CD4-positive, alpha-beta T cell treated with Interferon alpha-2 for 1 hour (primary cell): Measurements from ENCODE around the gene HTATIP2.
"Not testable (repeated sequence)": the region's sequence is repeated elsewhere in the genome, so short reads cannot be mapped to it uniquely, and the experiment has no call there.

Source experiments
- DNase-seq, 2 donors: peaks; one replicate each; pipeline ENCODE4 v3.0.0-alpha.2; 2020 to 2022

HTATIP2 gene

DNA sequence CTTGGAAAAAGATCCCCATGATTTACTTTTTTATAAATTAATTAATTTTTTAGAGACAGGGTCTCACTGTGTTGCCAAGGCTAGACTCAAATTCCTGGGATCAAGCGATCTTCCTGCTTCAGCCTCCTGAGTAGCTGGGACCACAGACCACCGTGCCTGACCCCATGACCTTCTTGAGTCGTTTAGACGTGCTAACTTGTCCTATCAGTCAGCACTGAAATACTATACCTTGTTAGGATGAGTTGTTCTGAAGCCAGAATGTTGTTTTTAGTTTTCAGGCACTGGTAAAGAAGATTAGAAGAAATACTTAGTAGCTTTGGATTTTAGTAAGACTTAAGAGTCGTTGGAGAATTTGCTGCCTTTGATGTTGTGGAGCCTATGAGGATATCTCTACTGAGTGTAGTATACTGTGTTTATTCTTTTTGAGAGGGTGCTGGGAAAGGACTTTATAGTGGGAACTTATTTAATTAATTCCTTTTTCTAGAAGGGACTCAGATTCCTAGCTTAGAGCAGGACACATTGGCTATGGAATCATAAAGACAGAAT lies 8.6 kb downstream of the HTATIP2 start:
- no peak for DNase-seq

DNA sequence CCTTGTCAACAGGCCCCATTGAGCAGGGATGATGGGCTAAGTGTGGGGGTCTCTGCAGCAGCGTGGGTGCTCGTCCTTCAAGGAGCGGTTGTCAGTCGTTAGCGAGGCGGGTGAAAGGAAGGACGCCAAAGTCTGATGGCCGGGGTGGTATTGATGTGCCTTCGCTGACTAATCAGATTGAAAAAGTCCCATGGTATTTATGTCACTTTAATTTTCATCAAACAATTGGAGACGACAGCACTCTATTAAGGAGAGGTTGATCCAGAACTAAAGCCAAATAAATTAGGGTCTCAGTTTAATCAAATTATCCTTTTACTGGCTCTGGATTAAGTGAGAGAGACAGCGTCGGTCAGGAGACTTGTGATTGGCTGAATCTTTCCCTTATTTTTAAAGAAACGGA lies 9.6 kb downstream of the HTATIP2 start:
- no peak for DNase-seq

DNA sequence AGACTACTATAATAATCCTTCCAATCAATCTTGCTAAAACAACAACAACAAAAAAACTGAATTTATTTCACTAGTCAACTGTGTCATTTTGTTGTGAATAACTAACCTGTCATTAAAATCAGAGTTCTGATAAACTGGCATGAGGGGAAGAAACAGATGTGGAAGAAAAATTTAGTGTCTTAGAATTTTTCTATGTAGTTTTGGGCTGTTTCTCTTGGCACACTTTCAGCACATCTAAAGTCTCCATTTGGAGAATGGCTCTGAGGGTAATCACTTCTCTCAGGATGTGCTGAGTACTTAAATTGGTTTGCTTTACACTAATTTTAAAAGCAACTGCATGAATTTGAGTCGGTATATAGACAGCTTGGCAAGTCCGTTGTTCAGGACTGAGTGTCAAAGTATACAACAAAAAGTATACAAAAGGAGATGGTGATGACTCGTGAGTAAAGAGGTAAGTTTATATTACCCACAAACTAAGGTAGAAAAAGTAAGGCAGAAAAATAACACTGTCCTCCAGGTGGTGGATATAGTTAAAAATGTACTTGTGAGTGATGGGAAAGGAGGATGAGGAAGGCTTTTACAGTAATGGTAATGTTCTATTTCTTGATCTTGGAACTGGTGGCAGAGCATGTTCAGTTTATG lies 10.2 kb downstream of the HTATIP2 start:
- DNase-seq: no peak

DNA sequence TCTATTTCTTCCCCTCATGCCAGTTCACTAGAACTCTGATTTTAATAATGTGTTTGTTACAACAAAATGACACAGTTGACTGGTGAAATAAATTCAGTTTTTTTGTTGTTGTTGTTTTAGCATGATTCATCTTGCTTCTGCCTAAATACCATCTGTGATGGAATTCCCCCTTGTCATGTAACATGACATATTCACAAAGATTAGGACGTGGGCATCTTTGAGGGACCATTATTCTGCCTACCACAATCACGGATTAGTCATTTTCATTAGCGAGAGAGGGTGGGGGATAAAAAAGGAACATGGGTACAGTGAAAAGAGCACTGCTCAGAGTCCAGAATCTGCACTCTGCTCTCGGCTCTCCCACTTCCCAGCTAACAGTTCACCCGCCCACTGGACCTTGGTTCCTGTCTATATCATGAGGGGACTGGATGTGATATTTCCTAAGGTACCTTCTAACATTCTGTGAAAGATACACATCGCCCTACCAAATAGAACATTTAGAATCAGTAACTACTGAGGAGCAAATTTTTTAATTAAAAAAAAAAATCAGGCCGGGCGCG lies 11.3 kb downstream of the HTATIP2 start:
- DNase-seq: no peak

DNA sequence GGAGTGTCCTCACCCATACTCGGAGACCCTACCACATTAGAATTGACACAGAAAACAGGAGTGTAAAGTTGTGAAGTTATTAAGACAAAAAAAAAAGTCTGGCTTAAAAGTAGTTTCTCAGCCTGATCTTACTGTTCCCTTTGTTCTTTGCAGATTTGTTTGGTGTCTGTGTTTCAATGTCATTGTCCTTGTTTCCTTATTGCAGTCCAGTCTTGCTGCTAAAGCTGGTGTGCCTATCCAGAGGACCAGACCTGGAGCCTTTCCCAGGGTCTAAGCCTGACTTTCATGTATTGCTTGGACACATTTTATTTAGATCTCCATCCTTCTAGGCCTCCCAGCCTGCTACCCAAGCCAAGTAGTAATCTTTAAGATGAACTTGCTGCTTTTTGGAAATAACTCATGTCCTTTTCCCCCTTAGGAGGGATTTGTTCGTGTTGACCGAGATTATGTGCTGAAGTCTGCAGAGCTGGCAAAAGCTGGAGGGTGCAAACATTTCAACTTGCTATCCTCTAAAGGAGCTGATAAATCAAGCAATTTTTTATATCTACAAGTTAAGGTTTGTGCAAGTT lies 12.7 kb downstream of the HTATIP2 start:
- no peak for DNase-seq

DNA sequence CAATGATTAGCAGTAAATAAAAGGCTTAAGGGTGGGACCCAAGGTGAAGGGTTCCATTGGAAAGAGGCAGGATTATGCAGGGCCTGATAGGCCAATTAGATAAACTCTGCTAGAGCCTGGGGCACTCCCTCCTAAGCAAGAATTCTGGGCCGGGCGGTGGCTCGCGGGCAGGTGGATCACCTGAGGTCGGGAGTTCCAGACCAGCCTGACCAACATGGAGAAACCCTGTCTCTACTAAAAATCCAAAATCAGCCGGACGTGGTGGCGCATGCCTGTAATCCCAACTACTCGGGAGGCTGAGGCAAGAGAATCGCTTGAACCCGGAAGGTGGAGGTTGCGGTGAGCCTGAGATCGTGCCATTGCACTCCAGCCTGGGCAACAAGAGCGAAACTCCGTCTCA lies 22.5 kb downstream of the HTATIP2 start:
- not testable (repeated sequence) for DNase-seq

DNA sequence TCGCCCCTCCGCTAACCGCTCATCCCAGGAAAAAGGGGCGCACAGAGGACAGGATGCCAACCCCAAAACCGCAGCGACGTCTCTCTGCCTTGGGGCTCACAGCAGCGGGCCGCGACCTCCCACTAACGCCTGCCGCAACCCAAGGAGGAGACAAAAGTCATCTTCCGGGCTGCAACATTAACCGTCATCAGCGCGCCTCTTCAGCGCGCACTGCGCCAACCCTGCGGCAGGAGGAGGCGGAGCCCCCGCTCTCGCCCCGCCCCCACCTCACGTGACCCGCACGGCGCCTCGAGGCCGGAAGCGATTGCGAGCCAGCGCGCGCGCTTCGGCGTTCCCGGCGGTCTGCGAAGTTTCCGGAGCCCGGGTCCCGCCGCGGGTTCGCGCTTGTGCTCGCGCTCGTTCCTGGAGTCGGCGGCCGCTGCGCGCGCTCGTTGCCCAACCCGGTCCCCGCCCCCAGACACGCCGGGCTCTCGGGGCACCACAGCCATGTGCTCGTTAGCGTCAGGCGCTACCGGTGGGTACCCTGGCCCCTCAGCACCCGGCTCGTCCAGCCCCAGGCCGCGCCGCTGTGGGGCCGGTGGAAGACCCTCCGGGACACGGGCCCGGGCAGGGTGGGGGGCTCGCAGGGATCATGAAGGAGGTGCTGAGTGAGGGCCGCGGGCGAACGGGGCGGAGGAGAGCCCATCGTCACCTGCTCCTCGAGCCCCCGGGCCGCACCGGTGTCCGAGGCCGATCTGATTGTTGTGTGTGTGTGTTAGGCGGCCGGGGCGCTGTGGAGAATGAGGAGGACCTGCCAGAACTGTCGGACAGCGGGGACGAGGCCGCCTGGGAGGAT lies 24.0 kb downstream of the HTATIP2 start, which contains the start of gene PRMT3:
TSS of gene PRMT3 (plus strand) at position 456 of the 835 bp plus-strand sequence. CDS start at position 487, 31 bp downstream.
- peak; percentile 97 to 98 for DNase-seq

DNA sequence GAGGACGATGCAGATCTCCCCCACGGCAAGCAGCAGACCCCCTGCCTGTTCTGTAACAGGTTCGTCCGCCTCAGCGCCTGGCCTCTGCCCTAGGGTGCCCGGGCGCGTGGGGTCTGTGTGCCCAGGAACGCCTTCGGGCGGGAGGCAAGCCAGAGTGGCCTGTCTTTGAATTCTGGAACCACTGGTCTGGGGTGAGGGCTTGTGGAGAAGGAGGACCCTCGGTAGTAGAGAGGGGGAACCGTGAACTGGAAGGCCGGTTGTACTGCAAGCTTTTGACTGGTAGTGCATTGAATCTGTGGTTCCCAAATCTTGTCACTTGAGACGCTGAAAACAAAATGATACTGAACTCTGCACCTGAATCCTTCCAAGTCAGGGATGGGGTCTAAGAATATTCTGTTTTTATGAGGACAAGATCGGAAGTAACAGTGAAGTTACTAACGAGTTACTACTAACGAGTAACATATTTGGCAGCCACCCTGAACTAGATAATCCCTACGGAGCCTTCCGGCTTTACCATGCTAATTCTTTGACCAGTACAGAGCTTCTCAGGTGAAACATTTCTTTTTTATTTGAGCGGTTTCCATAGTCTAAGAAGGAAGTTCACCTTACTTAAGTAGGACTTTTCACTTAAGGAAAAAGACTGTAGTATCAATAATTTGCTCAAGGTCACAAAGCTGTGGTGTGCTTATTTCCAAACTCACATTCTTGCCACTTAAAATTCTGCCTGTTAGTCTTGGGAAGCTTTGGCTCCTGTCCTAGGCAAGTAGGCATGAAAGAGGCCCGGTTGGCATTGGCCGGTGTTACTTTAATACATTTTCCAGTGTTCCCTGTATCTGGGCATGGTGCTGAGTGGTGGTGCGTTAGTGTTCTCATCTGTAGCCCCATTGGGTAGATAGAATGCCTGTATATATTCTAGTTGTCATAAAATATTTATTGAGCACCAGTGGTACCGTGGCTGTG lies 24.9 kb downstream of the HTATIP2 start:
- no peak for DNase-seq

DNA sequence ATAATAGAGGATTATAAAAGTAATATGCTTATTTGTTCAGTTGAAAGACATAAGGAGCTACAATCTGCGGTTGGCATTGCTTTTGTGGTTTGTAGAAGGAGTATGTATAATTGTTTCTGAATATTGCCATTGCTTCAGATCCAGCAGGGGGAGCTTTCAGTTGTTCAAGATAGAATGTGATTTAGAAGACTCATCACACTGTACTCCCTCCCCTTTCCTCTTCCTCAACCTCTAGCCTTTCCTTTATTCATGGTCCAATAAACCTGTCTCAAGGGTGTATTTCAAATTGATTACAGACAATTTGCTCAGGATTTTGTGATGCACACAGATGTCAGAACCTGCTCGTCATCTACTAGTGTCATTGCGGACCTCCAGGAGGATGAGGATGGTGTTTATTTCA lies 33.8 kb downstream of the HTATIP2 start:
- peak in 1 of 2 donors; percentile 52 for DNase-seq

DNA sequence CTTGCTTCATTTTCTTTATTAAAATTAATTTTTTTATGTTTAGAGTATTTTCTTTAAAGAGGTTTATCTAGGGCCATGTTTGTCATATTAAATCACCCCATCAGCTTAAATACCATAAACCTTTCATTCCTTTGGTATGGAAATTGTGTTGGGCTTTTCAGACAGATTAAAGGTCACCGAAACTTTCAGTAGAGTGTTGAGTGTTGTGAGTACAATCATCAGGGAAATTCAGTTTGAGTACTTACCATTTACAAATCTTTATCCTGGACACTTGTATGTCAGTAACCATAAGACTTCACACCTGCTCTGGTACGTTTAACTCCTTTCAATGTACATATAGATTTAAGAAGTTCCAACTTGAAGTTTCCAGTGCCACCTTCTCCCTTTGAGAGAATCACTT lies 36.0 kb downstream of the HTATIP2 start:
- no peak for DNase-seq

DNA sequence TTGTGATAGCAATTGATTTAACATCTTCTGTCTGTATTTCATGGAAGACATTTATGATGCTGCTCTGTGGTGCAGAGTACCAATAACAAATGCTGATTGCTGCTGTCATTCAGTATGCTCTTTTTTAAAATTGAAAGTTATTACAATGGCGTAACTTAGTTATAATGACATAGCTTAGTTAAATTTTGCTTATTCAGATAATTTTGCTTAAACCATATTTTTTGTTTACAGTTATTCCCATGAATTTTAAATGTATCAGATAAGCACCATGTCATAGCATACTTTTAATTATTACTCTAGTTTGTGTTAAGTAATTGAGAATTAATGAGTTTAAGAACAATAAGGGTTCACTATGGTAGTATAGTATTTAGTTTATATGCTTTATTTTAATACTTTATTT lies 39.5 kb downstream of the HTATIP2 start:
- no peak for DNase-seq

DNA sequence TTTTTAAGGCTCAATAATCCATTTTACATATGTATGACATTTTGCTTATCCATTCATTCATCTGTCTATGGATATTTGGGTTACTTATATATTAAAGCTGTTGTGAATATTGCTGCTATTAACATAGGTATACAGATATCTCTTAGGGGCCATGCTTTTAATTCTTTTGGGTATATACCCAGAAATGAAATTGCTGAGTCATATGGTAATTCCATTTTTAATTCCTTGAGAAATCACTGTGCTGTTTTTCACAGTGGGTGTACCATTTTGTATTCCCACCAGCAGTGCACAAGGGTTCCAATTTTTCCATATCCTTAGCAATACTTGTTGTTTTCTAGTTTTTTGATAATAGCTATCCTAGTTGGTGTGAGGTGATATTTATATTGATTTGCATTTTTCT lies 43.0 kb downstream of the HTATIP2 start:
- DNase-seq: no peak

DNA sequence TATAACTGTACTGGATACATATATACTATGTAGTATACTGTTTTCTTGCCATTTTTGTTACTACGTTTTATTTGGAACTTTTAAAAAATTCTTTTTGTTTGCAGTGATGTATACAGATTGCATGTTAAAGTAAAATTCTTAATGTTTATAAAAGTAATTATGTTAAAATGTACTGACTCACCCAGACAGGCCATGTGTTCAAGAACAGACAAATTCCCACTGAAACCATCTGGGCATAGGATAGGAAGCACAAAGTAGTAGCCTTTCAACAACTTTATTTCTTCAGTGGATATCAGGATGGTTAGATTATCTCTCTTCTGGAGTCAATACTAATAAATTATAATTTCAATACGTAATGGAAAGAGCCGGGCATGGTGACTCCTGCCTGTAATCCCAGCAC lies 43.8 kb downstream of the HTATIP2 start:
- no peak for DNase-seq

DNA sequence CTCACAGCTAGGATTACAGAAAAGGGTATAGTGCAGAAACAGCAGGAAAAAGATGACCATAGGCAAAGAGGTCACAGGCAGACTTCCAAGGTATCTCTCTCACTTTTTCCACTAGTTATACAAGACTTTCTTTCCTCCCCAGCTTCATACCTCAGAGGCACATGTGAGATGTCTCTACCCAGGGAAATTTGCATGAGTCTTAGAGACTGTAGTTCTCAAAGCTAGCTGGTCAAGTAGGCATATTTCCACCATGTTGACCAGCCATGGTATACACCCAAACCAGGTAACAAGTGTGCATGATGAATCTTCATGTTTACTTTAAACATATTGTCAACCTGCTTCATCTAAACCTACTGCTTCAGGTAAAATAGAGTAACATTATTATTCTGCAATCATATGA lies 51.9 kb downstream of the HTATIP2 start:
- no peak for DNase-seq

DNA sequence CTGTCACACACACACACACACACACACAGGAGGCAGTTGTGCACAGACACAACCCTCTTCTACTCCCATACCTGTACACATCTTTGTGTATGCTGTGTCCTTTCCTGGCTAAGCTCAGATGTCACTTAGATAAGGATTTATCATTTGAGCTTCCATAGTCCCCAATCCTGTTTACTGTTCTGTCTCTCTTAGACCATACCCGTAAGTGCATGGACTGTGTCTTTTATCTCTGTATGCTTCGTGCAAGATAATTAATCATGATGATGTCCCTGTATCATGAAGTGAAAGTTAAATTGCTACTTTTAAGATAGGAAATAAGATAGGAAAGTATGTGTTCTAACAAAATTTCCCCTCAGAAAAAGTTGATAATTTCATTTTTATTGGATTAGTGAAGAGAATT lies 54.3 kb downstream of the HTATIP2 start:
- no peak for DNase-seq

DNA sequence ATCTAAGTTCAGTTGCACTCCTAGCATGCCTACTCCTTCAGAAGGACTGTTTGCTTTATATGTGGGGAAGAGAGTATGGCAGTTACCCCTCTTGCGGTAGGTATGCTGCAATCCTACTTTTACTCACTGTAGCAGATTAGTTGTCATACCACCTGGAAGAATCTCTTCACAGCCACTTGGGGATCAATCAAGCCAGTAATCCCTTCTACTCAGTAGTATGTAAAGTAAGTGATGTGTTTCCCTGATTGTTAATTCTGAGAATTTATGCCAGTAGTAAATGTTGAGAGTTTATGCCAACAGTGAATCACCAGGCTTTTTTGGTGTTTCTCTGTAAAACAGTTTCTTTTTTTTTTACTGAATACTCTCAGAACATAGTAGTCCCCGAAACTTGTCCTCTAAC lies 58.4 kb downstream of the HTATIP2 start:
- DNase-seq: no peak

DNA sequence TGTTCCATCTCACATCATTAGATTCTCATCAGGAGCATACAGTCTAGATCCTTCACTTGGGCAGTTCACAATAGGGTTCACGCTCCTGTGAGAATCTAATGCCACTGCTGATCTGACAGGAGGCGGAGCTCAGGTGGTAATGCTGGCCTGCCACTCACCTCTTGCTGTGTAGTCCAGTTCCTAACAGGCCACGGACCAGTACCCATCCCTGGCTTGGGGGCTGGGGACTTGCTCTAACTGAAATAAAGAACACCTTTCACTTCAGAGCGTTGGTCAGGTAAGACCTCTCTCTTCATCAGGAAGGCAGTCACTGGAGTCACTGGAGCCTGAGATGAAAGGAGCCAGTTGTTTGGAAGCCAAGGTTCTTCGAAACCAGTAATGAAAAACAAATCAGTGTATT lies 65.7 kb downstream of the HTATIP2 start:
- no peak for DNase-seq
